Skeletal muscle tissue (tissue), 5 donors: ENCODE data around the gene FAM181A. TPM values are rescaled to one million over a fixed set of nuclear protein-coding genes. Genes with fewer than 3 reads are reported as not detected.

ENCODE experiments used
- H3K27ac ChIP-seq: one replicate; pipeline ENCODE4 v1.7.0; 2013; ENCODE audit warnings: mild to moderate bottlenecking, low read depth, low read length, inconsistent platforms
- H3K27me3 ChIP-seq, 3 donors: one replicate each; pipeline ENCODE4 v1.7.0; 2013; ENCODE audit warnings: low read length in 3 of 3; ENCODE audit not compliant: control insufficient read depth in 3 of 3, insufficient read depth in 3 of 3
- H3K36me3 ChIP-seq, 3 donors: one replicate each; pipeline ENCODE4 v1.7.0; 2013; ENCODE audit warnings: low read length in 3 of 3; ENCODE audit not compliant: control insufficient read depth in 3 of 3, insufficient read depth in 3 of 3
- H3K4me1 ChIP-seq, 3 donors: one replicate each; pipeline ENCODE4 v1.7.0; 2013; ENCODE audit warnings: low read length in 3 of 3, mild to moderate bottlenecking in 3 of 3; ENCODE audit not compliant: control insufficient read depth in 3 of 3, insufficient read depth in 3 of 3
- H3K4me3 ChIP-seq, 3 donors: one replicate each; pipeline ENCODE4 v1.7.0; 2013; ENCODE audit warnings: low read length in 3 of 3
- H3K9ac ChIP-seq, 3 donors: one replicate each; pipeline ENCODE4 v1.7.0; 2013; ENCODE audit warnings: low read length in 3 of 3, mild to moderate bottlenecking in 3 of 3, moderate library complexity in 2 of 3, low read depth in 1 of 3
- H3K9me3 ChIP-seq, 3 donors: one replicate each; pipeline ENCODE4 v1.7.0; 2013; ENCODE audit warnings: low read length in 3 of 3; ENCODE audit not compliant: control insufficient read depth in 3 of 3
- small RNA-seq: library from RNA; depleted of rRNA; stranded (forward); fragments of <200 nt; gene quantifications from one replicate; pipeline ENCODE3, GENCODE V24; 2014
- total RNA-seq: library from RNA; depleted of rRNA; stranded (reverse); fragments of >200 nt; gene quantifications from one replicate; pipeline ENCODE4 v1.2.3, GENCODE V29; 2014
- donor health status: Osteomylitis.

The FAM181A gene
- total RNA-seq, 1 donor from 2014 or later, result not detected

DNA sequence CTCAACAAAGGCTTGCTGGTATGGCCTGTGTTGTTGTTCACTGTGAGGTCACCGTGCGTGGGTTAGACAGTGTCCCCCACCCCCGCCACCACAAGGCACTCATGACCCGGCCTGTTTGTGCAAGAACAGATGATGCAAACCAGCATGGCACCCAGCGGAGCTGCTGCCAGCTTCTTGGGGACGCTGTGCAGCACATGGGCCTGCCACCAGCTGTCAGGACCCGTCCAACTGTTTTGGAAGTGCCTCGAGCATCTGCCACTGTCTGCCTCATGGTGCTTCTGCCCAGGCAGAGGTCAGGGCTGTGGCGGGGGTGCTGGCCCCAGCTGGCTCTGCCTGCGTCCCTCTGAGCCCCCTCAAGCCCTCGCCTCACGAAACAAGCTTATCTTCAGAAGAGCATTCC, 47.7 kb downstream of the FAM181A start:
- Histone ChIP-seq H3K9ac (peak overlapping the region; percentile 85 to 100 (median 95)), H3K27ac (peak overlapping the region; percentile 99), H3K9me3 (no peaks in the 10 kb centered on the region), H3K4me1 (peaks cover 68 to 93% (median 74%) of the 10 kb centered on the region in 3 donors), H3K36me3 (peaks cover 5 to 31% (median 6%) of the 10 kb centered on the region in 3 donors), H3K27me3 (no peaks in the 10 kb centered on the region), H3K4me3 (peak overlapping the region; percentile 87 to 94 (median 89))

DNA sequence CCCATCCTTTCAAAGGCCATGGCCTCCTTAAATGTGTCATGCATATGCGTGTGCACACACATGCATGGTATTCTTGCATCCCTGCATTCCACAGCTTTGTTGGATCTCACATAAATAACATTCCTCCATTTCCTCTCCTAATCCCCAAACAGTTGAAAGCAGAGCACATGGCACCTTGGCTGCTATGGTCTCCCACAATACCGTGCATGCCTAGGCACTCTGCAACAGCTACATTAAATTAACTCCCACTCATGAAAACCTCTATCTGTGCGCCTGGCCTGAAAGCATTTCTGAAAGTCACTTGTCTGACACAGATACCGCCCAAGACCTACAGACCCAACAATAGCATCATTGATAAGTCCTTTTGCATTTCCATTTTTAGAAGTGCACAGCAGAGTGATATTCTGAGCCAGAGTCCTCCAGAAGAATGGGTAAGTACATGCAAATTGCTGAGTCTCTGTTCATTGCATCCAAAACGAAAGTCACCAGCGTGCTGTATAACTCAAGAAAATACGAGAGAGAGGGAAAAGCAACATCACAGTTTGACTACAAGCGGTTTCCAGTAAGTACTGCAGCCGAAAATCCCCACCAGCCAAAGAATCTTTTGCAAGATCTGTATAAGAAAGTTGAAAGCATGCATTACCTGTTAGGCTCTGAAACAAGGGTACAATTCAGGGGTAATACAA, 48.8 kb downstream of the FAM181A start:
- Histone ChIP-seq H3K9me3 (no peaks in the 10 kb centered on the region), H3K27me3 (no peaks in the 10 kb centered on the region), H3K27ac (peak overlapping the region; percentile 99), H3K36me3 (peaks cover 0 to 28% (median 2%) of the 10 kb centered on the region in 3 donors), H3K9ac (peak overlapping the region; percentile 85 to 100 (median 95)), H3K4me3 (peak overlapping the region; percentile 87 to 94 (median 89)), H3K4me1 (peaks cover 67 to 93% (median 73%) of the 10 kb centered on the region in 3 donors)

GRCh38 chr14:93976477-93977057, 49.4 kb downstream of the FAM181A start, which contains the start of gene ASB2:
Gene ASB2 (minus strand): TSS chr14:93976570. CDS start chr14:93964539, 12,031 bp downstream.
- Histone ChIP-seq H3K9ac (peak within 1 kb of the TSS; percentile 85 to 100 (median 95)), H3K27ac (peak within 1 kb of the TSS; percentile 99), H3K27me3 (no peaks in the 10 kb centered on the region), H3K4me1 (peaks cover 67 to 93% (median 73%) of the 10 kb centered on the region in 3 donors), H3K4me3 (peak within 1 kb of the TSS; percentile 87 to 94 (median 89)), H3K36me3 (peaks cover 0 to 28% (median 0%) of the 10 kb centered on the region in 3 donors), H3K9me3 (no peaks in the 10 kb centered on the region)

DNA sequence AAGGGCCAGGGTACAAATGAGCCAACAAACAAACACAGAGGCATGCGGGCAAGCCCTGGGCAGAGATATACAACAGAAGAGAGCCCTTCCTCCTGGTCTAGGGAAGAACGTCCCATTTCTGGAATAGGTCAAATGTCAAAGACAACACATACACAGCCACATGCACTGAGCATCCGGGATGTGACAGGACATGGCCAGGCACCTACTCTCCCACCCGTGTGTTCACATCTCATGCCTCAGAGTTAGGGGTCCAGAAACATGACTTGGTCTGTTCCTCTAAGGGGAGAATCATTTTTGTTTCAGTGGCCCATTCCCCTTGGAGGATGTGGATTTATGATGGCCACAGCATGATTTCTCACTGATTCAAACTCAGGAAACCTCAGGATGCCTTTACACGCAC, 50.0 kb downstream of the FAM181A start:
- no peaks in the 10 kb centered on the region for H3K9me3 ChIP-seq
- peak overlapping the region; percentile 99 for H3K27ac ChIP-seq
- no peaks in the 10 kb centered on the region for H3K27me3 ChIP-seq
- H3K4me1 ChIP-seq, result peaks cover 69 to 95% (median 75%) of the 10 kb centered on the region in 3 donors
- peak overlapping the region; percentile 85 to 100 (median 95) for H3K9ac ChIP-seq
- H3K4me3 ChIP-seq, result peak overlapping the region; percentile 87 to 94 (median 89)
- peaks cover 0 to 28% (median 0%) of the 10 kb centered on the region in 3 donors for H3K36me3 ChIP-seq

- Histone ChIP-seq H3K36me3 (peaks cover 0 to 23% (median 0%) of the 10 kb centered on the region in 3 donors), H3K4me1 (peaks cover 69 to 95% (median 75%) of the 10 kb centered on the region in 3 donors), H3K9ac (peak overlapping the region; percentile 36 to 100 (median 85)), H3K27ac (peak overlapping the region; percentile 99), H3K9me3 (no peaks in the 10 kb centered on the region), H3K27me3 (no peaks in the 10 kb centered on the region), H3K4me3 (peak overlapping the region in 2 of 3 donors; percentile 45 to 87)
Measured at GRCh38 chr14:93977790-93978581, 50.8 kb downstream of the FAM181A start.

DNA sequence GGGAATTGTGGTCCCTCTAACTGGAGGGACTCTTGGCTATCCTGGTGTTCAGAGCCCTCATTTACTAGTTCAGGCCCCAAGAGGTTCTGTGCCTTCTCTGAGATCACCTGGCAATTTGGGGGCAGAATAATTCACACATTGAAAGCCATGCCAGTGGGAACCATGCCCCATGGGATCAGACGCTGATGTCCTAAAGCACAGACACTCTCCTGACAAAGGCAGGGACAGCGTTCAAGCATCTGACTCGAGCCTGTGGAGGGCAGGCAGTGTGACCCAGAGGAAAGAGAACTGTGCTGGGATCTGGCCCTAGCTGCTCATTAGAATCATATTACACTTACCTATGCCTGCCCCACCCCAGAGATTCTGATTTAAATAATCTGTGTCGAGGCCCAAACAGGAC, 51.6 kb downstream of the FAM181A start:
- Histone ChIP-seq H3K4me1 (peaks cover 70 to 95% (median 75%) of the 10 kb centered on the region in 3 donors), H3K27me3 (no peaks in the 10 kb centered on the region), H3K36me3 (peaks cover 0 to 17% (median 0%) of the 10 kb centered on the region in 3 donors), H3K9me3 (no peaks in the 10 kb centered on the region), H3K4me3 (peak overlapping the region in 2 of 3 donors; percentile 11 to 22), H3K27ac (peak overlapping the region; percentile 99), H3K9ac (peak overlapping the region; percentile 35 to 64 (median 45))

Small RNA genes within 50 kb of the gene (small RNA-seq; reads per million reads assigned to genes)
- gene MIR4506, result not detected

Other genes starting within 250 kb of the FAM181A start
- 0.52 TPM for gene PRIMA1, start 138.9 kb upstream of the FAM181A start, total RNA-seq
- gene ASB2, start 49.2 kb downstream of the FAM181A start, total RNA-seq, result 16.2 TPM
- gene CCDC197, start 70.0 kb downstream of the FAM181A start, total RNA-seq, result not detected
- 1.0 TPM for gene OTUB2, start 99.0 kb downstream of the FAM181A start, total RNA-seq
- gene DDX24, start 153.9 kb downstream of the FAM181A start, total RNA-seq, result 49.6 TPM
- gene IFI27L1, start 154.0 kb downstream of the FAM181A start, total RNA-seq, result 5.7 TPM
- gene IFI27, start 183.4 kb downstream of the FAM181A start, total RNA-seq, result 1.6 TPM
- 14.1 TPM for gene IFI27L2, start 202.3 kb downstream of the FAM181A start, total RNA-seq
- 0.52 TPM for gene PPP4R4, start 247.0 kb downstream of the FAM181A start, total RNA-seq